ENCODE data around the gene GOLGA6B.
"Not testable (repeated sequence)": the region's sequence is repeated elsewhere in the genome, so short reads cannot be mapped to it uniquely, and the experiment has no call there.

GOLGA6B gene, protein sequence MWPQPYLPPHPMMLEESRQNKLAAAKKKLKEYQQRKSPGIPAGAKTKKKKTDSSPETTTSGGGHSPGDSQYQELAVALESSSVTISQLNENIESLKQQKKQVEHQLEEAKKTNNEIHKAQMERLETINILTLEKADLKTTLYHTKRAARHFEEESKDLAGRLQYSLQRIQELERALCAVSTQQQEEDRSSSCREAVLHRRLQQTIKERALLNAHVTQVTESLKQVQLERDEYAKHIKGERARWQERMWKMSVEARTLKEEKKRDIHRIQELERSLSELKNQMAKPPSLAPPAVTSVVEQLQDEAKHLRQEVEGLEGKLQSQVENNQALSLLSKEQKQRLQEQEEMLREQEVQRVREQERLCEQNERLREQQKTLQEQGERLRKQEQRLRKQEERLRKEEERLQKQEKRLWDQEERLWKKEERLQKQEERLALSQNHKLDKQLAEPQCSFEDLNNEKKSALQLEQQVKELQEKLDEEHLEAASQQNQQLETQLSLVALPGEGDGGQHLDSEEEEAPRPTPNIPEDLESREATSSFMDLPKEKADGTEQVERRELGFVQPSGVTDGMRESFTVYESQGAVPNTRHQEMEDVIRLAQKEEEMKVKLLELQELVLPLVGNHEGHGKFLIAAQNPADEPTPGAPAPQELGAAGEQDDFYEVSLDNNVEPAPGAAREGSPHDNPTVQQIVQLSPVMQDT

GRCh38 chr15:72654397-72654796 is at the start of gene GOLGA6B:
GOLGA6B (plus strand) TSS chr15:72654697; CDS start chr15:72654738, 41 bp downstream.
- not testable (repeated sequence) for DNase-seq

DNA sequence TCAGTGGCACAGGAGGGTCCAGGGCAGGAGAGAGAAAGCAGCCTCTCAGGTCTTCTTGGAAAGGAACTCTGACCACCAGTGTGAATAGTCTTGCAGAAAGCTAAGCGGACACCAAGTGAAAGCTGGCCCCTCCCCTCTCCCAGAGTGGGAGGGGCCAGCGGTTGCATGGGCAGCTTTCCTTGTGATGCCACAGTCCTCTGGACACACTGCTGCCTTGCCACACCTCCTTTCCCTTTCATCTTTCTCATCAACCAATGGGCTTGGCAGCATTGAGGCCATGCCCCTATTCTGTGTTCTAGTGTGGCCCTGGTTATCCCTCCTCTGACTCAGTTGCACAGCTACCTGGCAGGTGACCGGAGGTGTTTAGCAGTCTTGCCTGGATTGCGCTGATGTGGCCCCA is 49.7 kb upstream of the GOLGA6B start:
- no peak for DNase-seq

DNA sequence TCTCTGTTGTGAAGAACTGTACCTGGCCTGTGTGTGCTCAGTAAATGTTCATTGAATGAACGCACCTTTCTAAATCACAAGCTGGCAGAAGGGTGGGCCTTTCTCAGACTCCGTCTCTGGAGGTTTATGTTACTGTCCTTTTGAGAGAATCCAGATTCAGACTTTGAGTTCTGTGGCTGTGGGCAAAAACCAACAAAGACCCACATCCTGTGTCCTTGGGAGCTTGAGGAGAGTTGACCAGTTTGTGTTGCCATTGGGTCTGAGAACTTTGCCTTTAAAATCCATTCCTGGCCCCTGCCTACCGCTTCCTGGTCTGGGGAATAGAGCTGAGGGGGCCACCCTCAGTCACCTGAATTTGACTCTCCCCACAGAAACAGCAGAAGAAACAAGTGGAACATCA is 46.4 kb upstream of the GOLGA6B start:
- not testable (repeated sequence) for DNase-seq

DNA sequence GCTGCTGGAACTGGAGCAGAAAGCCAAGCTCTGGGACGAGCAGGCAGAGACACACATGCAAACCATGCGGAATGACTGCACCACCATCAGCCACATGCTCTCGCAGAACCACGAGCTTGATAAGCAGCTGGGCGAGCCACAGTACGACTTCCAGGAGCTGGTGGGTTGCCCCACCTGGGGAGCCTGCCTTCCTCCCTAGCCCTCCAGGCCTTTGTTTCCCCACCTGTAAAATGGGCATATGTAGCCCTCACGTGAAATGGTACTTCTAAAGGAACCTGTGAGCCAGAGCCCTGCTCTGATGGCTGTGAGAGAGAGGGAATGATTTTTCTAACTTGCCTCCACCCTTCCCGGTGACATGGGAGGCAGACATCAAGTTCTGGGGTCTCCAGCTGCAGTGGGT is 44.6 kb upstream of the GOLGA6B start:
- DNase-seq, result no peak

- DNase-seq, result not testable (repeated sequence)
Measured at GRCh38 chr15:72612324-72612723, 42.2 kb upstream of the GOLGA6B start.

- DNase-seq, result no peak
Measured at GRCh38 chr15:72614810-72615532, 39.5 kb upstream of the GOLGA6B start.

GRCh38 chr15:72615533-72616233 is 38.8 kb upstream of the GOLGA6B start:
- DNase-seq, result peak; percentile 13

DNA sequence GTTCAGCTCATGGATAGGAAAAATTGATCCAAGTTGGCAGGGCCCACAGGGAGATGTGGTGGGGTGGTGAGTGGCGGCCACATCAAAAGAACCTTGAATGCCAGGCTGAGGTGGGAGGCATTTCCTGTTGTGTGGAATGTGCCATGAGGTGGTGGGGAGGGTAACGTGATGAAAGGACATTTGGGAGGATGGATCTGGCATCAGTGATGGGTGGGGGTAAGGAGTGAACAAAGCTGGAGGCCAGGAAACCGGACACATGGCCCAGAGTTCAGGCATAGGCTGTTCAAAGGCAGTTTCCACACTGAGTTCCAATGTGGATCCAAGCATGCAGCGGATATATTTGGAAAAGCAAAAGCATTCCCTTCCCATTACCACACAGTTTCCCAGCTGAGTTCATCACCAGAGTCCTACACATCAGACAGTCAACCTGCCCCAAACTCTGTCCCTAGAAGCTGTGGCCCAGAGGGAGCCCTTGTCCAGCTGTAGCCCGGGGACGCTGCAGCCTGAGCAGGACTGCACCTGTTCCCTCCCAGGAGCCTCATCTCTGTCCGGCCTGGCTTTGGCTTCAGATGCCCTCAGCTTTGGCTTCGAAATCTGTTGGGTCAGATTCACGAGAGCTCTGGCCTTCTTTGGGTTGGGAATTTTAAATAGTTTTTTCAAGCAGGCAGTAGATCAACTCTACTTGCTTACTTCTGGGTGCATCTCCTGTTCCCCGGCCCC is 37.8 kb upstream of the GOLGA6B start:
- no peak for DNase-seq

DNA sequence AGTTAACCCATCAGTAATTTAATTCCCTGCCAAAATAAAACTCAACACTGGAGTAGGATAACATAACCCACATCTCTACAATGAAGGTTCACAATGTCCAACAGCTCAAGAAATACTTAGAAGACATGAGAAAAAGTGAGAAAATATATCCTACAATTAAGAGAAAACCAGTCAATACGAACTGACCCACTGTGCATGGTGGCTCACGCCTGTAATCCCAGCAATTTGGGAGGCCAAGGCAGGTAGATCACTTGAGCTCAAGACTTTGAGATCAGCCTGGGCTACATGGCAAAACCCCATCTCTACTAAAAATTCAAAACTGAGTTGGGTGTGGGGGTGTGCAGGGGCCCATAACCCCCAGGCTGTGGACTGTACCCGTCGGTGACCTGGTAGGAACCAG is 30.6 kb upstream of the GOLGA6B start:
- not testable (repeated sequence) for DNase-seq

DNA sequence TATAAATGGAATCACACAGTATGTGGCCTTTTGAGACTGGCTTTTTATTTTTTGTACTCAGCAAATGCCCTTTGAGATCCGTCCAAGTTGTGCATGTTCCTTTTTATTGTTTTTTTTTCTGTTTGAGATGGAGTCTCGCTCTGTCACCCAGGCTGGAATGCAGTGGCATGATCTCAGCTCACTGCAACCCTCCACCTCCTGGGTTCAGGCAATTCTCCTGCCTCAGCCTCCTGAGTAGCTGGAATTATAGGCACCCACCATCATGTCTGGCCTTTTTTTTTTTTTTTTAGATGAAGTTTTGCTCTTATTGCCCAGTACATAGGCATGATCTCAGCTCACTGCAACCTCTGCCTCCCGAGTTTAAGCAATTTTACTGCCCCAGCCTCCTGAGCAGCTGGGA is 28.3 kb upstream of the GOLGA6B start:
- not testable (repeated sequence) for DNase-seq

GRCh38 chr15:72628249-72629067 is 26.0 kb upstream of the GOLGA6B start:
- not testable (repeated sequence) for DNase-seq

- not testable (repeated sequence) for DNase-seq
Measured at GRCh38 chr15:72629068-72629570, 25.4 kb upstream of the GOLGA6B start.

DNA sequence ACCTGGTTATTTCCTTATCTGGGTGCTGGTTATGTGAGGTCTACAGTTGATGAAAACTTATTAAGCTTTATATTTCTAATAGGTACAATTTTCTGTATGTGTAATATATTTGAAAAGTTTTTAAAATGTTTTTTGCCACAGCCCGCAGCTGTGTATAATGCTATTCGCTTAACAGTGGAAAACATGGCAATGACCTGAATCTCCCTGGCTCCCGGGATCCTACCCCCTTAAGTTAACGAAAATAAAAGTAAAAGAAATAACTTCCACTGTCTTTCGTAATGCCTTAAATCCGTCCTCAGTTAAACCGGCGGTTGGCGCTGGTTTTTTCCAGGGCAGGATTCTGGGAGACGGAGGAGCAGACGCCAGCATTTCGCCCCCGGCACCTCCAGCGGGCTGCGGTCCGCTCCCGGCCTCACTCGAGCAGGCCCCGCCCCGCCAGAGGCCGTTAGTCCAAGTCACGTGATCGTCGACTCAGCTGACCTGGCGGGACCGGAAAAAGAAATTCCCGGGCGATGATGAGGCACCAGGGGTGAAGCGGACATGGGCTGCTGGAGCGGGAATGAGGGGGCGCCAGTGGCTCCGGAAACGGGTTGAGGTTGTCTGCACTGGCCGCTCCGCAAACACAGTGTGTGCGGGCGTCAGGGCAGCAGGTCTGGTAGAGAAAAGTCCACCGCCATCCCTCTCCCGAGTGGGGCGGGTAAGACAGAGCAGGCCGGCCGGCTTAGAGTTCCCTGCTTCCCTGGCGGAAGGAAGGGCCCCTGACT is 17.8 kb upstream of the GOLGA6B start:
- peak; percentile 65 for DNase-seq

GRCh38 chr15:72639759-72640483 is 14.6 kb upstream of the GOLGA6B start:
- not testable (repeated sequence) for DNase-seq

DNA sequence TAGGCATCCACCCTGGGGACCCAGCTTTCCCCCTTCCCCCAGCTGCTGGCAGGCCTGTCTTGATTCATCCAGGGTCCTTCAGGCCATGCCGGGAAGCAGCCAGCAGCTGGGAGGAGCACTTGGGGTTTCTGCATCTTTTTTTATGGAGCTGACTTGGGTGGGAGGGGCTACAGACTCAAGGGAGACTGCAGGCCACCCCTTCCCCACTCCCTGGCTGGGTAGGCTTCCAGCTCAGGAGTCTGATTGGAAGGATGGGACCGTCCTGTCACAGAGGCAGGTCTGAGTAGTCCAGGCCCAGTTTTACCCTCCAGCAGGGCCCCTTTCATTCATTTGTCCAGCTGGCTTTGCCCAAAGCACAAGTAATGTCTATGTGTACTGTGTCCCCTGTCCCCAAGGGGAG is 12.2 kb upstream of the GOLGA6B start:
- not testable (repeated sequence) for DNase-seq

GRCh38 chr15:72648631-72649253 is 5.8 kb upstream of the GOLGA6B start:
- not testable (repeated sequence) for DNase-seq

- DNase-seq, result not testable (repeated sequence)
Measured at GRCh38 chr15:72656014-72656413, 1.5 kb downstream of the GOLGA6B start.

DNA sequence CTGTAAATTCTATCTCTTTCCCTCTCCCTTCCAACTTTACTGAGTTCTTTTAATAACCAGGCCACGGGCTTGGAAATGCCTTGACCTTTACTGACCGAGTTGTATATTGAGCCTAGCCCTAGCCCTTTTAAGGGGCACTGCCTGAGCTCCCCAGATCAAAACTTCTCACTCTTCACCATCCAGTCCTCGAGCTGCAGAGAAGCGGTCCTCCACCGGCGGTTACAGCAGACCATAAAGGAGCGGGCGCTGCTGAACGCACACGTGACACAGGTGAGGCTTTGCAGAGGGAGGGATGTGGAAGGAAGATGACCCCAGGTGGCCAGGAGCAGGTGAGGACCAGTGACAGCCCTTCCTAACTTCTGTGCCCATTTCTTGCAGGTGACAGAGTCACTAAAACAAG is 6.6 kb downstream of the GOLGA6B start:
- not testable (repeated sequence) for DNase-seq

GRCh38 chr15:72663931-72664330 is 9.4 kb downstream of the GOLGA6B start:
- not testable (repeated sequence) for DNase-seq

All from stimulated activated CD4-positive, alpha-beta T cell treated with anti-CD3 and anti-CD28 coated beads, Interleukin-4, amount 100 ng/mL, for 1 hour (primary cell).